GM19455 (cell line): Measurements from ENCODE around the gene ARL5C.

Source experiments
- ATAC-seq: cut with Tn5 transposase; IDR thresholded peaks from one replicate; pipeline ENCODE4 v1.9.1; 2021; ENCODE audit not compliant: unreplicated experiment

ARL5C gene

GRCh38 chr17:39110435-39111136, 55.4 kb downstream of the ARL5C start:
- ATAC-seq, result no peak

- ATAC-seq, result no peak
Observed at GRCh38 chr17:39108461-39109375, 57.2 kb downstream of the ARL5C start.

- no peak for ATAC-seq
Observed at GRCh38 chr17:39107973-39108372, 58.0 kb downstream of the ARL5C start.

GRCh38 chr17:39107155-39107554, 58.8 kb downstream of the ARL5C start:
- ATAC-seq, result no peak
